SK-N-MC (cell line): ENCODE results near the gene SHD.

Experiments used
- DNase-seq: peaks from one replicate; pipeline ENCODE4 v3.0.0-alpha.2; 2011; ENCODE audit warnings: low read depth, low spot score
- H3K27ac ChIP-seq: fragments of 200-600 bp; sonication (generic); 2 replicates; pipeline ENCODE4 v1.5.1; 2016; ENCODE audit warnings: mixed run types
- H3K36me3 ChIP-seq: fragments of 200-600 bp; sonication (generic); 2 replicates; pipeline ENCODE4 v1.6.1; 2017; ENCODE audit warnings: antibody characterized with exemption, low read length, mixed read lengths; ENCODE audit not compliant: insufficient read depth
- H3K4me3 ChIP-seq: fragments of 200-600 bp; sonication (generic); 2 replicates; pipeline ENCODE4 v1.5.1; 2016
- H3K9ac ChIP-seq: fragments of 200-600 bp; sonication (generic); 2 replicates; pipeline ENCODE4 v1.8.0; 2017; ENCODE audit warnings: mixed run types, mixed read lengths; ENCODE audit not compliant: insufficient read length
- H3K9me3 ChIP-seq: fragments of 200-600 bp; sonication (generic); 2 replicates; pipeline ENCODE4 v1.6.1; 2017; ENCODE audit warnings: low read depth, mild to moderate bottlenecking, antibody characterized with exemption, low read length, moderate library complexity, mixed read lengths
- EZH2 ChIP-seq: fragments of 200-600 bp; sonication (generic); IDR thresholded peaks from one replicate; pipeline ENCODE4 v1.6.1; 2017; ENCODE audit warnings: antibody characterized with exemption
- FOXP2 ChIP-seq: optimal IDR thresholded peaks from 2 replicates; pipeline ENCODE3; 2011; ENCODE audit warnings: mild to moderate bottlenecking, moderate library complexity; ENCODE audit not compliant: insufficient read depth; ENCODE audit errors: extremely low read length, control extremely low read depth
- POLR2AphosphoS5 ChIP-seq: IDR thresholded peaks from 2 replicates; pipeline ENCODE4 v1.6.1; 2012; ENCODE audit warnings: mild to moderate bottlenecking, low read depth, low read length, borderline replicate concordance

Gene SHD

GRCh38 chr19:4292515-4292914, 13.4 kb downstream of the SHD start:
- no peaks in the 10 kb centered on the region for H3K36me3 ChIP-seq
- no peaks in the 10 kb centered on the region for H3K9me3 ChIP-seq
- DNase-seq = no peak
- H3K9ac ChIP-seq = no peak overlapping the region
- TF ChIP-seq EZH2 (no peak), FOXP2 (no peak), POLR2AphosphoS5 (no peak)
- H3K4me3 ChIP-seq = no peak overlapping the region
- H3K27ac ChIP-seq = no peak overlapping the region

GRCh38 chr19:4294389-4294788, 15.3 kb downstream of the SHD start:
- Histone ChIP-seq H3K36me3 (no peaks in the 10 kb centered on the region), H3K27ac (no peak overlapping the region), H3K9ac (no peak overlapping the region), H3K9me3 (no peaks in the 10 kb centered on the region), H3K4me3 (no peak overlapping the region)
- no peak for TF ChIP-seq FOXP2
- DNase-seq = no peak

- no peaks in the 10 kb centered on the region for H3K36me3 ChIP-seq
- H3K27ac ChIP-seq = no peak overlapping the region
- H3K9me3 ChIP-seq = no peaks in the 10 kb centered on the region
- peak overlapping the region; percentile 12; the same call in 1 of the 2 replicates for H3K4me3 ChIP-seq
- no peak for TF ChIP-seq POLR2AphosphoS5
- no peak for TF ChIP-seq EZH2
- peak; percentile 65 for TF ChIP-seq FOXP2
- peak; percentile 32 for DNase-seq
- H3K9ac ChIP-seq = no peak overlapping the region
These were observed 17.1 kb downstream of the SHD start for GRCh38 chr19:4295972-4296771.

GRCh38 chr19:4297901-4298809, 19.1 kb downstream of the SHD start:
- no peaks in the 10 kb centered on the region for H3K9me3 ChIP-seq
- H3K4me3 ChIP-seq = no peak overlapping the region
- H3K9ac ChIP-seq = no peak overlapping the region

GRCh38 chr19:4298810-4299550, 19.9 kb downstream of the SHD start:
- Histone ChIP-seq H3K9me3 (no peaks in the 10 kb centered on the region), H3K9ac (no peak overlapping the region), H3K27ac (no peak overlapping the region), H3K36me3 (no peaks in the 10 kb centered on the region), H3K4me3 (no peak overlapping the region)
- TF ChIP-seq POLR2AphosphoS5 (no peak), FOXP2 (no peak), EZH2 (no peak)
- no peak for DNase-seq

More at GRCh38 chr19:4297901-4298809, 19.1 kb downstream of the SHD start:
- DNase-seq = no peak
- no peak overlapping the region for H3K27ac ChIP-seq
- no peaks in the 10 kb centered on the region for H3K36me3 ChIP-seq
- TF ChIP-seq EZH2 (no peak), POLR2AphosphoS5 (no peak), FOXP2 (no peak)

GRCh38 chr19:4300589-4300988, 21.5 kb downstream of the SHD start:
- no peak overlapping the region for H3K4me3 ChIP-seq
- no peak for TF ChIP-seq FOXP2
- no peak for TF ChIP-seq POLR2AphosphoS5
- no peak for TF ChIP-seq EZH2
- no peak overlapping the region for H3K27ac ChIP-seq
- no peak overlapping the region for H3K9ac ChIP-seq
- H3K9me3 ChIP-seq = no peaks in the 10 kb centered on the region
- no peaks in the 10 kb centered on the region for H3K36me3 ChIP-seq
- no peak for DNase-seq

GRCh38 chr19:4301590-4302242, 22.6 kb downstream of the SHD start:
- H3K4me3 ChIP-seq = no peak overlapping the region
- H3K36me3 ChIP-seq = no peaks in the 10 kb centered on the region
- peak overlapping the region; percentile 15 for H3K9ac ChIP-seq
- H3K9me3 ChIP-seq = no peaks in the 10 kb centered on the region
- no peak overlapping the region for H3K27ac ChIP-seq
- no peak for TF ChIP-seq FOXP2
- no peak for TF ChIP-seq EZH2
- no peak for TF ChIP-seq POLR2AphosphoS5
- no peak for DNase-seq

GRCh38 chr19:4302243-4302640, 23.2 kb downstream of the SHD start, which contains the start of gene TMIGD2:
TMIGD2 (minus strand) TSS chr19:4302389; CDS start chr19:4302385, 4 bp downstream.
- DNase-seq = no peak
- peak within 1 kb of the TSS; percentile 15 for H3K9ac ChIP-seq
- H3K36me3 ChIP-seq = no peaks in the 10 kb centered on the region
- H3K9me3 ChIP-seq = no peaks in the 10 kb centered on the region
- H3K4me3 ChIP-seq = no peak within 1 kb of the TSS
- TF ChIP-seq EZH2 = no peak
- no peak for TF ChIP-seq FOXP2
- TF ChIP-seq POLR2AphosphoS5 = no peak
- no peak within 1 kb of the TSS for H3K27ac ChIP-seq
